H54 (cell line): ENCODE results near the gene CD93.
A peak's percentile ranks its signal among the peaks of the same experiment; 100 is the strongest.

Source experiments
- DNase-seq: peaks from one replicate; pipeline ENCODE4 v3.0.0; 2011; ENCODE audit warnings: low spot score, mixed read lengths; ENCODE audit not compliant: insufficient read length
- FAIRE-seq: peaks from 3 replicates; lab custom pipeline; 2011; peaks lifted over from hg19 to GRCh38; lab: Jason Lieb, UNC
- POLR2A ChIP-seq: IDR thresholded peaks from 2 replicates; pipeline ENCODE4 v1.6.1; 2011; ENCODE audit warnings: low read depth, mild to moderate bottlenecking, low read length

Gene CD93

DNA sequence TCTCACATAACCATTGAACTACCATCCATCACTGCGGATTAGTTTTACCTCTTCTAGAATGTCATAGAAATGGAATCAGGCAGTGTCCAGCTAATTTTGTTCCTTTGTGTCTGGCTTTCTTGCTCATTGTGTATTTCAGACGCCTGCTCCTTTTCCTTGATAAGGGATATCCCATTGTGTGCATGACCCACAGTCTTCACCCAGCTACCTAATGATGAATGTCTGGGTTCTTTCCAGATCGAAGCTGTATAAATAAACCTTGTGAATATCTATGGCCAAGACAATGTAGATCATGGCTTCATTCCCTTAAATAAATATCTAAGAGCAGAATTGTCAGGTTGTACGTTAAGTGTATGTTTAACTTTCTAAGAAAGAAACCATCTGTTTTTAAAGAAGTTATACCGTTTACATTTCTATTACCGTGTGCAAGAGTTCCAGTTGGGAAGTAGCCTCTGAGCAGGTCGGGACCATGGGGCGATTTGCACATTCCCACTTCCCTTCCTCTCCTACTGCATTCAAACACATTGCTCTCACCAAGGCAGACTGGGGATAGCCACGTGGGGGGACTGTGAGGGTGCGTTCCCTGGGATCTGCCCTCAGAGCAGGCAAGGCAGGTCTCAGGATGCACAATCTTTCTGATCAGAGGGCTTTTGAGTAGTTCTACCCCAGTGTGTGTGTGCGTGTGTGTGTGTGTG is 13.1 kb downstream of the CD93 start:
- DNase-seq, result no peak
- TF ChIP-seq POLR2A, result no peak
- FAIRE-seq, result no peak

DNA sequence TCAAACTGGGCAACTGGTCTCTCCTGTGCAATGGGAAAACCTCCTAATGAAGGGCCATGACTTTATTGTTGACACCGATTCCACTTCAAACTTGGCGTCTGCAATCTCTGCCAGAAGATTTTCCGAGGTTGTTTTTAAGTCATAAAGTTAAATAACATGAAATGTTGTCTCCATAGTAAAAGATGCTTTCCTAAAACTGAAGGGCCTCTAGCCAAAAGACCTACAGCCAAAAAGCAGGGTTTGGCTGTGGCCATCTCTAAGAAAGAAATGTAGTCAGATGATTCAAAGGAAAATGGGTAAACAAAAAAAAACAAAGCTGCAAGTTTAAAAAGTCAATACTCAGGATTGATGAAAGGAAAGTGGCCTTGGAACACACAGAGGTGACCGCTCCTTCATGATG is 14.1 kb downstream of the CD93 start:
- FAIRE-seq (no peak), DNase-seq (no peak)
- no peak for TF ChIP-seq POLR2A

DNA sequence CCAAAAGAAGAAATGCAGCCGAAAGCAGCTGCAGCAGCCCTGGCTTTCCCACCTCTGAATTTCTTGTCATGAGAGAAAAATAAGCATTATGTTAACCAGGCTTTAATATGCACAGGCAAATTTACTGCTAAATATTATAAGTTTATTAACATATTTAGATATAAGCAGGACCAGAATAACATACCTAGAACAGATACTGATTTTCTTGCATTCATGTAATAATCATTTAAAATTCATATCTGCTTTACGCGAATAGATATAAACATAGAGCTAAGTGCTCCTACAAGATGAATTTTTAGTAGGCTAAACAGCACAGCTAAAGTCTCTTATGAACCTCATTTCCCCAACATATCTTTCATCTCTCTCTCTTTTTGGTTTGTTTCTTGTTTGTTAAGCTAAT is 14.7 kb downstream of the CD93 start:
- DNase-seq, result no peak
- FAIRE-seq, result no peak

DNA sequence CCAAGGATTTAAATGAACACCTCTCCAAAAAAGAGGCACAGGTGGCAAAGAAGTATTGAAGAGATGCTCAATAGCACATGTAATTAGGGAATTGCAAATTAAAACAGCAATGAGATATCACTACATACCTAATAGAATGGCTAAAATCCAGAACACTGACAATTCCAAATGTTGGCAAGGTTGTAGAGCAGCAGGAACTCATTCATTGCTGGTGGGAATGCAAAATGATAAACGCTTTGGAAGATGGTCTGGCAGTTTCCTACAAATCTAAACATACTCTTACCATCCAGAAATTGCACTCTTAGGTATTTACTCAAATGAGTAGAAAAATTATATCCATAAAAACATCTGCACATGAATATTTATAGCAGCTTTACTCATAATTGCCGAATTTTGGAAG is 17.0 kb downstream of the CD93 start:
- no peak for DNase-seq
- no peak for TF ChIP-seq POLR2A
- FAIRE-seq, result no peak

More for the DNA sequence above, 14.7 kb downstream of the CD93 start:
- no peak for TF ChIP-seq POLR2A

DNA sequence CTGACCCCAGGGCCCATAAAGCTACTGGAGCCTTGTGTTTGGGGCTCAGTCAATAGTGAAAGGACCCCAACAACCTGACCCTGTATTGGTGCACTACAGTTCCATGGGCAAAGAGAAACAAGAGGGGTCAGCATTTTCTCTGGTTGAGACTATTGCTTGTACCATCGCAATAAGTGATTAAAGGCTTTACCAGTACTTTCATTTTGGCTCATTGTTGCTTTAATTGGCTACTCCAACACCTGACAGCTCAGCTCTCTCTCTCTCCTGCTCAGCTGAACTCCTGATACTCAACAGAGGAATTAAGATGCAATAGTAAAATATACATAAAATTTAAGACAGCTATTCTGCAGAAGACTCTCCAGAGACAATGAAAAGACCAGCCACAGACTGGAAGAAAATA is 17.8 kb downstream of the CD93 start:
- FAIRE-seq (no peak), DNase-seq (no peak)
- TF ChIP-seq POLR2A, result no peak

DNA sequence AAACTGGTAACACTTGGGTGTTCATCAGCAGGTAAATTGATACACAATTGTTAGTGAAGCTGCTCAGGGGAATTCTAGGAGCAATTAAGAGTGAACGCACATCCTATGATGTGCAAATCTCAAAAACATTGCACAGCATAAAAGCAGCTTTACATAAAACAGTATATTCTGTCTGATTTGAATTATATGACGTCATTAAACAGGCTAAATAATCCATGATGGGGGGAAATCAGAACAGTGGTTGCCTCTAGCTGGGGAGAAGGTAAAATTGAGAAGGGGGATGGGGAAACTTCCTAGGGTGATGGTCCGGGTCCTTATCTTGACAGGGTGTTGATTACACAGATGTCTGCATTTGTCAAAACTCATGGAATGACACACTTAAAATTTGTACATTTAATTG is 19.4 kb downstream of the CD93 start:
- FAIRE-seq (no peak), DNase-seq (no peak)
- TF ChIP-seq POLR2A, result no peak

DNA sequence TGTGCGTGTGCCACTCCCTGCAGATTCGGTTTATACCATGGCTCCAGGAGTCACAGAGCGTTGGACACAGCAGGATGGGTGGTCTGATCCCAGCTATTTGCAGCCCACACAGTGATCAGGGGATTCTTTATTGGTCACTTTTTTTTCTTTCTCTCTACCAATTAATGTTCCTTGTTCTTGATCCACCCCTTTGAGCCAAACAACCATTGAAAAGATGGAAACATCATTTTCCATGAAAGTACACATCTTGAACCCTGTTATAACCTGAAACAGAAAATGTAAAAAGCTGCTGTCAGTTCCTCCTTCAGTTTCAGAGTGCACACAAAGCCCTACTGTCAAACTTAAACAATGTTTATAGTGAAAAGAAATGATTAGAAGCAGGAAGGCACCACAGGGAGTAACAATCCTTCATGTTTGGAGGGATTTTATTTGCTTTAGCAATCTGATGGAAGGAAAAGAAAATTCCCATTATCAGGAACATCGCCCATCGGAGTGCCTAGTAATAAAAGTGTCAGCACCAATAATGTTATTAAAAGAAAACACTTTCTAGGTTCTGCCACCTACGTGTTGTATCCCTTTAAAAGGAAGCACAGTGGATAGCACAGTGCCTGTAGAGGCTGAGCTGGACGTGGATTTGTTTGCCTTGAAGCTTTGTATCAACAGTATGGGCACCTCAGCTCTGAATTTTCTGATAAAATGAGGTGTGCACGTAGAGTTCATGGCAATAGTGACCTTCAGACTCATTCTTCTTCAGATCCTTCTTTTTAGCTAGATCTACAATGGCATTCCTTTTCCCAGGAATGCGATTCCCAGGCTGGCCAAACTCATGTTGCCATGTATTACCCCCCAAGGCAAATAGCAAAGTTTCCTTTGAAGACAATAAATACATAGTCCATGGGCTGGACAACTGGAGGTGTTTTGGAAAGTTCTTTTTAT is 20.6 kb downstream of the CD93 start:
- no peak for FAIRE-seq
- TF ChIP-seq POLR2A, result no peak
- DNase-seq, result no peak

DNA sequence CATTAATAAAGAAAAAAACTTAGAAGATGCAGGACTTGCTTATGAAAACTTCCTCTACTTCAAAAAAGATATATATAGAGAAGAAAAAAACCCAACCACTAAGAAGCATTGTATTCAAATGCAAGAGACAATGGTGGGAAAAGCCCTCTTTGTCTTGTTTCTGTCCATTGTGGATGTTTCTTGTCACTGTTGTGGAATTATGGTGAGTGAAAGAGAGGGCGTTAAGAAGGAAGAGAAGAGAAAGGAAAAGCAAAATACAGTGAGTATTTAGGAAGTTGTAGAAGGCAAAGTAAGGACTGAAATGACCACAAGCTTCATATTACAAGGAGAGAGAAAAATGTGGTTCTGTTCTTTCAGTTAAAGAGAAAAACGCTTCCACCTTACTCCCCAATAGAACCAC is 22.5 kb downstream of the CD93 start:
- no peak for FAIRE-seq
- no peak for DNase-seq
- TF ChIP-seq POLR2A, result no peak

DNA sequence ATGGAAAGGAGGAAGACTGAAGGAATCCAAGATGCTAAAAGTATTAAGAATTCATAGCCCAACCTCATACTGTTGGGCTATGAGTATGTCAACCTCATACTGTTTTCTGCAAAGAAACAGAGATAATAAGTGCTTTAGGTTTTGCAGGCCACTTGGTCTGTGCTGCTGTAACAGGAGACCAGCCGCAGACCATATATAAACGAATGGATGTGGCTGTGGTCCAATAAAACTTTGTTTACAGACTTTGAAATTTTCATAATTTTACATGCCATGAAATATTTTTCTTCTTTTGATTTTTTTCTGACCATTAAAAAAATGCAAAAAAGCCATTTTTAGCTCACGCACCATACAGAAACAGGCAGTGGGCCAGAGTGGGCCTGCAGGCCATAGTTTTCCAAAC is 23.0 kb downstream of the CD93 start:
- FAIRE-seq (no peak), DNase-seq (no peak)
- no peak for TF ChIP-seq POLR2A

DNA sequence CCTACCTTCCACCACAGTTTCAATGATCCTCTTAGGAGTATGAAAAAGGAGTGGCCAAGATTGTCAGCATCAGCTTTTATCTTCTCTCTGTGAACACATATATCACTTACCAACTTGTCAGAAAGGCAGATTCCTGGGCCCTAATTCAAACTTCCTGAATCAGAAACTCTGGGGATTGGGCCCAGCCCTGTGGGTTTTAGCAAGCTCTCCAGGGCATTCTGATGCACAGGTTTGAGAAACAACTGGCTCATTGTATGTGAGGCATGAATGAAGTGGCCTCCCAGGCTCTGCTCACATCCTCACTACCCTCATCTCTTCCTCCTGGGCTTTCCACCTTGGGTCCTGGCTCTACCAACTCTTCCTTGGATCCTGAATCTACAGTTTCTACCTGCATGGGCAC is 23.5 kb downstream of the CD93 start:
- FAIRE-seq (no peak), DNase-seq (no peak)
- TF ChIP-seq POLR2A, result no peak

DNA sequence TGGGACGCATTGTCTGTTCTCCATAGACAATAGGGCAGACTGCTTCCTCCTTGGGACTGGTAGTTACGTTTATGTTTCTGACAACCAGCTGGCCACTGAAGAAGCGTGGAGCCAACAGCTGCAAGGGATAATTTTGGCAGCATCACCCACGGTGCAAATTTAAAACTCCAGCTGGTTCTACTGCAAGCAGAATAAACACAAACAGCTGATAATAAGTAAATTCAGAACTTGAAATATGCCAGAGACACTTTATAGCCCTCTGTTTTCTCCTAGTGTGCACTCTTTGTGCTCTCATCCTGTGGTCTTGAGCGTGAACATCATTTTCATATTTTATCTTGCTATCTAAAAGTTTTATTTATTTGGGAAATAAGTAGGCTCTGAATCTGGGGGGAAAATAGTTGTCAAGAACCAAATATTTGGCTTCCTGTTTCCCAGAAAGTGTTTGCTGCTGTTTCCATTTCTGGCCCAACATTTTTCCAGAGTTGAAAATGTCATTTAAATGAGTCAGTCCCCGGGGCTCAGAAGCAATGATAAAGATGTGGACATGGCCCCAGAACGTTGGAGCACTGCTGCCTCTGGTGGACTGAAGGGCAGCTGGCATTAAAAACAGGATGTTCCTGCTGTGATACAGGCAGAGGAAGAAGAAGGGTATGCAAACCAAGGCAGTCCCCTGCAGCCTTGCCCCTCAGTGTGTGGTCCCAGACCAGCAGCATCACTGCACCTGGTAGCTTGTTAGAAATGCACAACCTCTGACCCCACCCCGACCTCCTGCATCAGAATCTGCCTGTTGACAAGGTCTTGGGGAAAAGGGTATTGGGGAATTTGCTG is 24.2 kb downstream of the CD93 start:
- TF ChIP-seq POLR2A, result no peak
- FAIRE-seq (no peak), DNase-seq (peak; percentile 50)

DNA sequence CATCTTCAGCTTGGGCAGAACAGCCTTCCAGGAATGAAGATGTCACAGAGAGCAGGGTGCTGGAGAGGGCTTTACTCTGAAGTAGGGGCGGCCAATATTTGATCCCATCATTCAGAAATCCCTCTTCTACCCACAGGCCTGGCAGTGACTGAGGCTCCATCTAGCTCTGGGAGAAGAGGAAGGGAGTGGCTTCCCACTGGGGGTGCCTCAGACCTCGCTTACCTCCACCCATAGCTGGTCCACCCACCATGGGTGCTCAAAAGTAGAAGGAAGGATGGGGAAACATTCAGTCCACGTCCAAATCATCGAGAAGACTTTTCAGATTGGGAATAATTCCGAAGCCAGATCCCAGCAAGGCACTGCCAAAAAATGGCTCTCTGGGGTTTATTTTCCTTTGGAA is 24.9 kb downstream of the CD93 start:
- TF ChIP-seq POLR2A, result no peak
- FAIRE-seq, result no peak
- DNase-seq, result no peak

DNA sequence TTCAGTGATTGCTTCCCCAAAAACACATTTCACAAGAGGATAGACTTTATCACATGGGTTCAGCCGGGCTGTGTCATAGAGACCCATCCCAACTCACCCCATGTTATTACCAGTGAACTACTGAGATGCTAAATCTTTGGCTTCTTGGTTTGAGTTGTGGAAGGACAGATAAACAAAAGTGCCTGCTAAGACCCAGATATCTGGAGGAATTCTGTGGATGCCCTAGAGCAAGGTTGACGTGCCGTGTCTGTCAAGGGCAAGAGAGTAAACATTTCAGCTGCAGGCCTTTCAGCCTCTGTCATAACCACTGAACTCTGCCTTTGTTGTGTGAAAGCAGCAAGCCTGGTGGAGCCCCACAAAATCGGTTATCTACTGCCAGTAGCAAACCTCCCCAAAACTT is 25.5 kb downstream of the CD93 start:
- FAIRE-seq, result no peak
- DNase-seq, result no peak
- TF ChIP-seq POLR2A, result no peak

DNA sequence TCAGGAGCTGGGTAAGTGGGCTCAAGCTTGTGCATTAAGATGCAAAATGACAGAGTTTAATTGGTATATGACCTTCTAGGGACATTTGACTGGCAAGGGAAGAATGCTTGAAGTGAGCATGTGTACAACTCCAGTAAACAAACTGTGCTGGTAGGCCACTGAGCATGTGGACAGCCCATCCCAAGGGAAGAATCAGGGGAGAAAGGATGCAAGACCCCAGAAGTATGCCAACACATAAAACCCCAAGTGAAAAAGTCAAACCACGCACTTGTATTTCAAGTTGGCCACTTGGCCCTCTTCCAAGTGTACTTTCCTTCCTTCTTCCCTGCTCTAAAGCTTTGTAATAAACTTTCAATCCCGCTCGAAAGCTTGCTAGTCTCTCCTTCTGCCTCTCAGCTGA is 26.3 kb downstream of the CD93 start:
- TF ChIP-seq POLR2A, result no peak
- DNase-seq (no peak), FAIRE-seq (no peak)
